ENCODE data around the gene HTR5A.

The HTR5A gene

DNA sequence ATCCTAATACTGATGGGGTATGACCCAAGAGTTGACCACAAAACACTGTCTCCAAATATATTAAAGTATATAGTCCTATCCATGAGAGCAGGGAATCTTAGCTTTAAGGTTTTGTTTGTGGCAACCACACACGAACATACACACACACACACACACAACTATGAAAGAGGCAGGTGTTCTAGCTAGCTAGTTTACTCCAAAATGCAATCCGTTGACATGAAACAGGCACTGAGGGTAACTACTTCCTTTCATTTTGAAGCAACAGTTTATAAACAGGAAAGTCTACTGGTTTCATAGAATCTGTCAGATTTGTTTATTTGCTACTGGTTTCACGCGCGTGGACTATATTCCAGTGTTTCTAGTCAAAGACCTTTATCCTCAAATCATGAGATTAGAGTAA is 14.8 kb downstream of the HTR5A start:
- Histone ChIP-seq H3K9ac (ENCODE audit: low read length in 2 of 2) (no peak overlapping the region), H3K36me3 (ENCODE audit: control insufficient read depth in 2 of 2, insufficient read depth in 2 of 2, low read length in 2 of 2) (no peaks in the 10 kb centered on the region), H3K4me3 (ENCODE audit: low read length in 2 of 2) (no peak overlapping the region), H3K27ac (ENCODE audit: low read length) (no peak overlapping the region), H3K27me3 (ENCODE audit: control insufficient read depth in 1 of 2, insufficient read depth in 2 of 2, low read length in 2 of 2) (peaks cover 0 to 8% of the 10 kb centered on the region in 2 donors), H3K9me3 (ENCODE audit: control insufficient read depth in 2 of 2, low read length in 2 of 2) (peaks cover 0 to 6% of the 10 kb centered on the region in 2 donors), H3K4me1 (ENCODE audit: control insufficient read depth, insufficient read depth, low read length) (no peaks in the 10 kb centered on the region)

DNA sequence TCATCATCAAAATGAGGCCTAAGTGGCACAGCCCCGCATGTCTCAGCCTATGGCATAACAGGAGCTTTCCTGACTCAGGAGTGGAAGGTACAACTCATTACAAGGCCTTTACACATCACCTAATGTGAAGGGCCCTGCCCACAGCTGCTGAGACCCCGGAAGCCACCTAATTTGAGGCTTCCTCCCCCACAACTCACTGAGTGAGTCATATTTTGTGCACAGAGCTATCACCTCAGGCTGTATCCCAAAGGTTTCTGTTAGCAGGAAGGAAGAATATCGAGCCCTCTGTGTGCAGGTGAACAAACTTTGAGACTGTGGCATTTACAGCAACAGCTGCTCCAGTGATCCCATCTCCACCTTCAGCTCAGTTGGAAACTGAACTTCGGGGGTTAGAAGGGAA is 20.6 kb downstream of the HTR5A start:
- no peak overlapping the region for H3K9ac ChIP-seq (ENCODE audit: low read length in 2 of 2)

DNA sequence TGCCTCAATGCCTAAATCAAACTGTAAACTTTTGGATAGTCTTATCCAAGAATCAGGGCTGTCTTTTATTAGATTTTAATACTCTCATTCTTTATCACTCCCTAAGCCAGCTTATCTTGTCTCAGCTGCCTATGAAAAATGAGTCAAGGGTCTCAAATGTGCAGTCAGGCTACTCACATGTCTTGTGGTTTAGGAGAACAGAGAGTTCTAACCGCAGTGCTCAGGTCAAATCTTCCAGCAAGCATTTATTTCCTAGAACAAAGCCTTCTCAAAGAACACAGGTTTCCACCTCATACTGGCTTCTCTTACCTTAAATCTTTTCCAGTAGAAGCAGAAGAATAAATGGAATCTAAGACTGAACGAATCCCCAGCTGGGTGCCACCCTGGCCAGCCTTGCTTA is 23.5 kb downstream of the HTR5A start:
- H3K27ac ChIP-seq (ENCODE audit: low read length), result no peak overlapping the region
- H3K27me3 ChIP-seq (ENCODE audit: control insufficient read depth in 1 of 2, insufficient read depth in 2 of 2, low read length in 2 of 2), result no peaks in the 10 kb centered on the region
- H3K36me3 ChIP-seq (ENCODE audit: control insufficient read depth in 2 of 2, insufficient read depth in 2 of 2, low read length in 2 of 2), result no peaks in the 10 kb centered on the region
- H3K4me1 ChIP-seq (ENCODE audit: control insufficient read depth, insufficient read depth, low read length), result no peaks in the 10 kb centered on the region
- no peak overlapping the region for H3K9ac ChIP-seq (ENCODE audit: low read length in 2 of 2)
- no peak overlapping the region for H3K4me3 ChIP-seq (ENCODE audit: low read length in 2 of 2)
- H3K9me3 ChIP-seq (ENCODE audit: control insufficient read depth in 2 of 2, low read length in 2 of 2), result peaks cover 0 to 3% of the 10 kb centered on the region in 2 donors

More for the DNA sequence above, 20.6 kb downstream of the HTR5A start:
- Histone ChIP-seq H3K27ac (ENCODE audit: low read length) (no peak overlapping the region), H3K27me3 (ENCODE audit: control insufficient read depth in 1 of 2, insufficient read depth in 2 of 2, low read length in 2 of 2) (no peaks in the 10 kb centered on the region), H3K4me3 (ENCODE audit: low read length in 2 of 2) (no peak overlapping the region), H3K9me3 (ENCODE audit: control insufficient read depth in 2 of 2, low read length in 2 of 2) (peaks cover 0 to 3% of the 10 kb centered on the region in 2 donors), H3K4me1 (ENCODE audit: control insufficient read depth, insufficient read depth, low read length) (no peaks in the 10 kb centered on the region), H3K36me3 (ENCODE audit: control insufficient read depth in 2 of 2, insufficient read depth in 2 of 2, low read length in 2 of 2) (no peaks in the 10 kb centered on the region)

DNA sequence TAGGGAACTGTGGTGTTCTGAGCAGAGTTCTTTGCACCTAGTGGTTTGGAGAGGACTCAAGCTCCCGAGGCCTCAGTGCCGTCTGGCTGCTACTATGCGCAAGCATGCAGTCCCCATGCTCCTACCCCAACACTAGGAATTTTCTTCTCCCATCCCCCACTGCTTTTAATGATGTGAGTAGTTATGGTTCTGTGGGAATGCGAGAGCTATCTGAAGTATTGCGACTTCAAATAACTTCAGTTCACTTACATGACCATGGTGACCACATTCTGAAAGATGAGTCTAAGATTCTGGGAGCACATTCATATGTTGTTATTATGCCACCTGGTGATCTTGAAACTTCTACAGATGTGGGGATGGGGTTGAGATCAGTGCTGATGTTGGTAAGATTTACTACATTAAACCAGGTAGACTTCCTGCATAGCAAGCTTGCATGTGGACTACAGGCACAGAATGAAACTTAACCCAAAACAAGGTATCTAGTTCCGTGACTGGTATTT is 24.6 kb downstream of the HTR5A start:
- Histone ChIP-seq H3K36me3 (ENCODE audit: control insufficient read depth in 2 of 2, insufficient read depth in 2 of 2, low read length in 2 of 2) (no peaks in the 10 kb centered on the region), H3K27ac (ENCODE audit: low read length) (no peak overlapping the region), H3K9me3 (ENCODE audit: control insufficient read depth in 2 of 2, low read length in 2 of 2) (peaks cover 0 to 1% of the 10 kb centered on the region in 2 donors), H3K4me3 (ENCODE audit: low read length in 2 of 2) (no peak overlapping the region), H3K27me3 (ENCODE audit: control insufficient read depth in 1 of 2, insufficient read depth in 2 of 2, low read length in 2 of 2) (no peaks in the 10 kb centered on the region), H3K9ac (ENCODE audit: low read length in 2 of 2) (no peak overlapping the region), H3K4me1 (ENCODE audit: control insufficient read depth, insufficient read depth, low read length) (no peaks in the 10 kb centered on the region)

DNA sequence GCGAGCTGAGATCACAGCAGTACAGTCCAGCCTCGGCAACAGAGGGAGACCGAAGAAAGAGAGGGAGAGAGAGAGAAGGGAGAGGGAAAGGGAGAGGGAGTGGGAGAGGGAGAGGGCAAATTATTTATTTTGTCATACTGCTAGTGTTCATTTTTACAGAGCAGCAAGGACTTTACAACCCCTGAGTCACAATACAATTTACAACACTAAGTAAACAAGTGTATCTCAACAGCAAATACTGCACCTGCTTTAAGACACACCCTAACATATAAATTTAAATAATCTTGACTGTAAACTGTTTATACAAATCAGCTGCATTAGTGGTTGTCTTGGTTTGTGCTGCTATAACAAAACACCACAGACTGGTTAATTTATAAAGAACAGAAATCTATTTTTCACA is 27.2 kb downstream of the HTR5A start:
- H3K4me1 ChIP-seq (ENCODE audit: control insufficient read depth, insufficient read depth, low read length), result no peaks in the 10 kb centered on the region
- no peak overlapping the region for H3K9ac ChIP-seq (ENCODE audit: low read length in 2 of 2)
- H3K9me3 ChIP-seq (ENCODE audit: control insufficient read depth in 2 of 2, low read length in 2 of 2), result no peaks in the 10 kb centered on the region
- H3K4me3 ChIP-seq (ENCODE audit: low read length in 2 of 2), result no peak overlapping the region
- peaks cover 0 to under 1% of the 10 kb centered on the region in 2 donors for H3K27me3 ChIP-seq (ENCODE audit: control insufficient read depth in 1 of 2, insufficient read depth in 2 of 2, low read length in 2 of 2)
- no peaks in the 10 kb centered on the region for H3K36me3 ChIP-seq (ENCODE audit: control insufficient read depth in 2 of 2, insufficient read depth in 2 of 2, low read length in 2 of 2)
- no peak overlapping the region for H3K27ac ChIP-seq (ENCODE audit: low read length)

DNA sequence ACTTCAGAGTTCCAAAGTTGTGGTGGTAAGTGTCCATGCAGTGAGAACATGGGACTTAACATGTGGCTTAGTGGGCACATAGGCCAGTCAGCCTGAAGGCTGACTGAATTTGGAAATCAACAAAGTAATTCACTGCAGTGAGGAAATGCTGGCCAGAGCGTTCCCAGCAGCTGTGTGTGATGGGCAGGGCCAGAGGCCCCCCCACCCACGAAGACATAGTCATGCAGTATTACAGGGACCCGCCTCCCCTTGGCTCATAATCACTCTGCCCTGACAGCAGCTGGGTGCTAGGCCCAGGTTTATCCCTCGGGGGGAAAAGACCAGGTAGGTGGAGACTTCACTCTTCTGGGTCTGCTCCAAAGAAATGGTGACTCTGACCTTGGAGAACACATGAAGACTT is 33.7 kb downstream of the HTR5A start:
- Histone ChIP-seq H3K27ac (ENCODE audit: low read length) (no peak overlapping the region), H3K4me1 (ENCODE audit: control insufficient read depth, insufficient read depth, low read length) (no peaks in the 10 kb centered on the region), H3K36me3 (ENCODE audit: control insufficient read depth in 2 of 2, insufficient read depth in 2 of 2, low read length in 2 of 2) (no peaks in the 10 kb centered on the region), H3K27me3 (ENCODE audit: control insufficient read depth in 1 of 2, insufficient read depth in 2 of 2, low read length in 2 of 2) (peaks cover 0 to 19% of the 10 kb centered on the region in 2 donors), H3K9ac (ENCODE audit: low read length in 2 of 2) (no peak overlapping the region), H3K4me3 (ENCODE audit: low read length in 2 of 2) (no peak overlapping the region), H3K9me3 (ENCODE audit: control insufficient read depth in 2 of 2, low read length in 2 of 2) (no peaks in the 10 kb centered on the region)

DNA sequence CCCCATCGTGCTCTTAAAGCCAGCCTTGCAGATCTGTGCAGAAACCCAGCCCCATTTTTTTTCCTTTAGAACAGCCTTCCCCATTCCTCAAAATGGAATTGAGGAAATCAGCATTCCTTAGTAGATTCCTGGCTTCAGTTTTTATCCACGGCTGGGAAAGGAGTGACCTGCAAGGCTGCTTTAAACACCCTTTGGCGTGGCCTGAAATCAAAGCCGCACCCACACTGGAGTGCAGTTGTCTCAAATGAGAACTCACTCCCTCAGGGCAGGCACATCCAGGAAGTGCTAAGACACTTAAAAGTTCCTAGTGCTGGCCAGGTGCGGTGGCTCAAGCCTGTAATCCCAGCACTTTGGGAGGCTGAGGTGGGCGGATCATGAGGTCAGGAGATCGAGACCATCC is 34.8 kb downstream of the HTR5A start:
- no peak overlapping the region for H3K27ac ChIP-seq (ENCODE audit: low read length)
- peaks cover 0 to 19% of the 10 kb centered on the region in 2 donors for H3K27me3 ChIP-seq (ENCODE audit: control insufficient read depth in 1 of 2, insufficient read depth in 2 of 2, low read length in 2 of 2)

DNA sequence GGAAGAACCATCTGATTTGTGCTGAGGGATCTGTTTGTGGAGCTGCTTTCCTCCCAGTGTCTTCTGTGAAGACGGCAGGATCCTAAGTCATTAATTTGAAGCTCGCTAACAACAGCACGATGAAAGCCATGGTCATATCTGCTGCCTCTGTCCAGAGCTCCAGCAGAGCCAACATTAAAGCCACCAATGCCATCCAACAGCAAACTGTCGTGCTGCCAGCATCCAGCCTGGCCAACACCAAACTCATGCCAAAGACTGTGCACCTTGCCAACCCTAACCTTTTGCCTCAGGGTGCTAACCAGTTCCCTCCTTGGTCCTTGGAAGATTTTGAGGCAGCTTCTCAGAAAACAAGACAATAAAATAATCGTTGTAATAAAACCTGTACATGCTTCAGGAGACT is 36.2 kb downstream of the HTR5A start:
- Histone ChIP-seq H3K27me3 (ENCODE audit: control insufficient read depth in 1 of 2, insufficient read depth in 2 of 2, low read length in 2 of 2) (peaks cover 0 to 20% of the 10 kb centered on the region in 2 donors), H3K4me3 (ENCODE audit: low read length in 2 of 2) (no peak overlapping the region), H3K27ac (ENCODE audit: low read length) (no peak overlapping the region), H3K9ac (ENCODE audit: low read length in 2 of 2) (no peak overlapping the region), H3K36me3 (ENCODE audit: control insufficient read depth in 2 of 2, insufficient read depth in 2 of 2, low read length in 2 of 2) (no peaks in the 10 kb centered on the region), H3K9me3 (ENCODE audit: control insufficient read depth in 2 of 2, low read length in 2 of 2) (no peaks in the 10 kb centered on the region), H3K4me1 (ENCODE audit: control insufficient read depth, insufficient read depth, low read length) (no peaks in the 10 kb centered on the region)

More for the DNA sequence above, 34.8 kb downstream of the HTR5A start:
- no peak overlapping the region for H3K4me3 ChIP-seq (ENCODE audit: low read length in 2 of 2)
- H3K36me3 ChIP-seq (ENCODE audit: control insufficient read depth in 2 of 2, insufficient read depth in 2 of 2, low read length in 2 of 2), result no peaks in the 10 kb centered on the region
- no peaks in the 10 kb centered on the region for H3K4me1 ChIP-seq (ENCODE audit: control insufficient read depth, insufficient read depth, low read length)
- H3K9me3 ChIP-seq (ENCODE audit: control insufficient read depth in 2 of 2, low read length in 2 of 2), result no peaks in the 10 kb centered on the region
- no peak overlapping the region for H3K9ac ChIP-seq (ENCODE audit: low read length in 2 of 2)

DNA sequence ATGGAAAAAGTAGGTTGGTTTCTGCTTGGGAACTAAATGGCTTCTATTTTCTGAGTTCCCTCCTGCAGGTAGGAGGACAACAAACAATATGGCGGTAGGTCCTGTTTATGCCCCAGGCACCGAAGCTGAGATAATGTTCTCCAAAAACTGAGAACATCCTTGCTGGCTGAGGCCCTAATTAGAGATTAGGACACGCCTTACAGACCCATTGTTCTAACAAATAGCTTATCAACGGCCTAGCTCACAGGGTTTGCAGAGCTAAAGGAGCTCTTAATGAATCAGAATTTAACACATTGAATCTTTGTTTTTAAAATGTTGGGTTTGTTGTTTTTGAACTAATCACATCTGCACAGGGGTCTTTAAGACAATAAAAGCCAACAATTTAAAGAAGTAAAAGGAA is 37.0 kb downstream of the HTR5A start:
- no peak overlapping the region for H3K4me3 ChIP-seq (ENCODE audit: low read length in 2 of 2)
- no peaks in the 10 kb centered on the region for H3K4me1 ChIP-seq (ENCODE audit: control insufficient read depth, insufficient read depth, low read length)
- H3K9ac ChIP-seq (ENCODE audit: low read length in 2 of 2), result no peak overlapping the region
- H3K27me3 ChIP-seq (ENCODE audit: control insufficient read depth in 1 of 2, insufficient read depth in 2 of 2, low read length in 2 of 2), result peaks cover 0 to 20% of the 10 kb centered on the region in 2 donors
- no peaks in the 10 kb centered on the region for H3K9me3 ChIP-seq (ENCODE audit: control insufficient read depth in 2 of 2, low read length in 2 of 2)
- no peak overlapping the region for H3K27ac ChIP-seq (ENCODE audit: low read length)
- H3K36me3 ChIP-seq (ENCODE audit: control insufficient read depth in 2 of 2, insufficient read depth in 2 of 2, low read length in 2 of 2), result no peaks in the 10 kb centered on the region

DNA sequence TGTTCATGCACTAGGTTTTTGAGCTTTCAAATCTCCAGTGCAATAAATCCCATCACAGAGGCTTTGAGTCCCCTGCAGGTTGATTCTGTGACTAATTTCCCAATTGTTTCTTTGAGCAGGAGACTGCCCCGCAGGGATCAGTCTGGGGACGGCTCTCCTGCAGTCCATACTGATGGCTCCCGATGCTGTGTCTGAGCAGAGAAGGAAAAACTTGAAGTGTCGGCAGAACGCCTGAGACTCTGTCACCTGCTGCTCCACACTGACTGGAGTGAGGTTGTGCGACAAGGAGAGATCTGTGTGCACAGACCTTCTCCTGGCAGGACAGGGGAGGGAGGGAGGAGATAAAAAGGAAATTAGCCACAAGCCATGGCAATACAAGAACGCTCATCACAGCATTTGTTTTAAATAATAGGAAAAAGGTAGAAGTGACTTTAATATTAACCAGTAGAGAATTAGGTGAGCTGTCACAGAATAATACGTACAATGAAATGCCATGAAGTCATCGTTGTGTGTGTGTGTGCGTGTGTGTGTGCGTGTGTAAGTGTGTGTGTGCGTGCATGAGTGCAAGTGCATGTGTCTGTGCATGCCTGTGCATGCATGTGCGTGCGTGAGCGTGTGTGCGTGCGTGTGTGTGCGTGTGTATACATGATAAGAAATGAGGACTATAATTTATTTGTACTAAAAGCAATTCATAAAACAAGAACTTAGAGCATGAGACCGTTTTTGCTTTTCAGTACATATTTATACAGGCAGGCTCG is 38.2 kb downstream of the HTR5A start:
- H3K27me3 ChIP-seq (ENCODE audit: control insufficient read depth in 1 of 2, insufficient read depth in 2 of 2, low read length in 2 of 2), result peaks cover 0 to 16% of the 10 kb centered on the region in 2 donors
- no peak overlapping the region for H3K9ac ChIP-seq (ENCODE audit: low read length in 2 of 2)
- no peaks in the 10 kb centered on the region for H3K4me1 ChIP-seq (ENCODE audit: control insufficient read depth, insufficient read depth, low read length)
- H3K36me3 ChIP-seq (ENCODE audit: control insufficient read depth in 2 of 2, insufficient read depth in 2 of 2, low read length in 2 of 2), result no peaks in the 10 kb centered on the region
- no peak overlapping the region for H3K4me3 ChIP-seq (ENCODE audit: low read length in 2 of 2)
- no peaks in the 10 kb centered on the region for H3K9me3 ChIP-seq (ENCODE audit: control insufficient read depth in 2 of 2, low read length in 2 of 2)
- H3K27ac ChIP-seq (ENCODE audit: low read length), result no peak overlapping the region

DNA sequence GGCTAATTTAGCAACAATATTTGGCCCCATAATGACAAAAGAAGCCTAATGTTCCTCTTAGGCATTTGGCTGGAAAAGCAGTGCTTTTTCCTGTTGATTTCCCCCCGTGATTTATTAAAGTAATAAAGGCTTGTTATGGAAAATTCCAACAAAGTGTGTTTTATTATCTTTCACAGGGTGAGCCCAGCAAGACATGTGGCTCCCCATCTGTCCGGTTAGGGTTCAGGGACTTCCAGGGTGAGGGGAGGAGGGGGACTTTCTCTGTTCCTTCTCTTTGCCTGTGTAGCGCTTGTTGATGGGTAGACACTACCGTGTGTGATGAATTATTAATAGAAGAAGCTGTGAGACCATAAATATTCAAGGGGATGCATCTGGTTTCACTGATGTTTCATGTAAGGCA is 39.0 kb downstream of the HTR5A start:
- Histone ChIP-seq H3K27me3 (ENCODE audit: control insufficient read depth in 1 of 2, insufficient read depth in 2 of 2, low read length in 2 of 2) (peaks cover 0 to 16% of the 10 kb centered on the region in 2 donors), H3K9me3 (ENCODE audit: control insufficient read depth in 2 of 2, low read length in 2 of 2) (no peaks in the 10 kb centered on the region), H3K4me1 (ENCODE audit: control insufficient read depth, insufficient read depth, low read length) (no peaks in the 10 kb centered on the region), H3K4me3 (ENCODE audit: low read length in 2 of 2) (no peak overlapping the region), H3K36me3 (ENCODE audit: control insufficient read depth in 2 of 2, insufficient read depth in 2 of 2, low read length in 2 of 2) (no peaks in the 10 kb centered on the region), H3K9ac (ENCODE audit: low read length in 2 of 2) (no peak overlapping the region), H3K27ac (ENCODE audit: low read length) (no peak overlapping the region)

All from stomach smooth muscle (tissue), 2 donors.